Suprapubic skin (tissue), 4 donors: ENCODE measurements around the gene EPHB4. TPM values are rescaled to one million over a fixed set of nuclear protein-coding genes. Genes with fewer than 3 reads are reported as not detected.
"Not testable (repeated sequence)": the region's sequence is repeated elsewhere in the genome, so short reads cannot be mapped to it uniquely, and the experiment has no call there.

Source experiments
- DNase-seq, 2 donors: peaks; one replicate each; pipeline ENCODE4 v3.0.0-alpha.2; 2019; ENCODE audit warnings: low spot score in 2 of 2
- H3K27ac ChIP-seq: fragments of 200-600 bp; sonication (generic); one replicate; pipeline ENCODE4 v1.5.1; 2019
- H3K27me3 ChIP-seq: fragments of 200-600 bp; sonication (generic); one replicate; pipeline ENCODE4 v1.5.1; 2019
- H3K36me3 ChIP-seq: fragments of 200-600 bp; sonication (generic); one replicate; pipeline ENCODE4 v1.5.1; 2019
- H3K4me1 ChIP-seq: fragments of 200-600 bp; sonication (generic); one replicate; pipeline ENCODE4 v1.5.1; 2019
- H3K4me3 ChIP-seq: fragments of 200-600 bp; sonication (generic); one replicate; pipeline ENCODE4 v1.5.1; 2019; ENCODE audit warnings: mild to moderate bottlenecking
- H3K9me3 ChIP-seq: fragments of 200-600 bp; sonication (generic); one replicate; pipeline ENCODE4 v1.5.1; 2019
- EP300 ChIP-seq: sonication (generic); formaldehyde crosslinking; IDR thresholded peaks from one replicate; pipeline ENCODE4 v1.6.1; 2017; ENCODE audit warnings: antibody characterized with exemption
- POLR2A ChIP-seq, 2 donors: fragments of 450-650 bp; IDR thresholded peaks; one replicate each; pipeline ENCODE4 v1.6.1; 2017; ENCODE audit warnings: antibody characterized with exemption in 2 of 2, mild to moderate bottlenecking in 2 of 2, moderate library complexity in 2 of 2
- POLR2AphosphoS5 ChIP-seq, 3 donors: sonication (generic); formaldehyde crosslinking; IDR thresholded peaks; one replicate each; pipeline ENCODE4 v1.6.1; 2017; ENCODE audit warnings: antibody characterized with exemption in 3 of 3
- whole genome bisulfite sequencing: methylation state at CpG from one replicate; pipeline ENCODE4 v1.1.5; 2018; 5-methylcytosine and 5-hydroxymethylcytosine counted together
- total RNA-seq, 4 donors: library from RNA; depleted of rRNA; stranded (reverse); fragments of >200 nt; gene quantifications; one replicate each; pipeline ENCODE4 v1.1.0, GENCODE V29; 2016
- TF ChIP-seq, protein P1 (sequence below), 2 donors: fragments of 200-600 bp in 1 of 2; fragments of 450-650 bp in 1 of 2; sonication (generic) in 1 of 2; IDR thresholded peaks; one replicate each; pipeline ENCODE4 v1.5.1; 2016 to 2019; ENCODE audit warnings: antibody characterized with exemption in 2 of 2, mild to moderate bottlenecking in 1 of 2, moderate library complexity in 1 of 2

The EPHB4 gene
- total RNA-seq, 4 donors from 2014 or later: 58.1 to 84.6 (median 81.6) TPM

DNA sequence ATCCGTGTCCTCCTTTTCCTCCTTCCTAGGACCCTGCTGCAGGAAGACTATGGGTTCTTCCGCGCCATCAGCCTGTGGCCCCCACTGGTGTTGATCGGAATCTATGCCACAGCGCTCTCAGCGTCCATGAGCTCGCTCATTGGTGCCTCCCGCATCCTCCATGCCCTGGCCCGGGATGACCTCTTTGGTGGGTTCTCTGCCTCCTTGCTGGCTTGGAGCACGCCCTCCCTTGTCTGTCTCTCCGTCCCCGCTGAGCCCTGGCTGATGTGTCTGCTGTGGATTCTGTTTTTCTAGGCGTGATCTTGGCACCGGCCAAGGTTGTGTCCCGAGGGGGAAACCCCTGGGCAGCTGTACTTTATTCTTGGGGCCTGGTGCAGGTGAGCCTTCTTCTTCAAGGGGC lies 32.5 kb upstream of the EPHB4 start:
- Histone ChIP-seq H3K27ac (no peak overlapping the region), H3K9me3 (no peaks in the 10 kb centered on the region), H3K36me3 (peaks cover 56% of the 10 kb centered on the region), H3K27me3 (no peaks in the 10 kb centered on the region), H3K4me3 (no peak overlapping the region), H3K4me1 (no peaks in the 10 kb centered on the region)
- WGBS: 87% methylated on average over 15 of the region's 15 CpGs
- TF ChIP-seq, protein P1, sequence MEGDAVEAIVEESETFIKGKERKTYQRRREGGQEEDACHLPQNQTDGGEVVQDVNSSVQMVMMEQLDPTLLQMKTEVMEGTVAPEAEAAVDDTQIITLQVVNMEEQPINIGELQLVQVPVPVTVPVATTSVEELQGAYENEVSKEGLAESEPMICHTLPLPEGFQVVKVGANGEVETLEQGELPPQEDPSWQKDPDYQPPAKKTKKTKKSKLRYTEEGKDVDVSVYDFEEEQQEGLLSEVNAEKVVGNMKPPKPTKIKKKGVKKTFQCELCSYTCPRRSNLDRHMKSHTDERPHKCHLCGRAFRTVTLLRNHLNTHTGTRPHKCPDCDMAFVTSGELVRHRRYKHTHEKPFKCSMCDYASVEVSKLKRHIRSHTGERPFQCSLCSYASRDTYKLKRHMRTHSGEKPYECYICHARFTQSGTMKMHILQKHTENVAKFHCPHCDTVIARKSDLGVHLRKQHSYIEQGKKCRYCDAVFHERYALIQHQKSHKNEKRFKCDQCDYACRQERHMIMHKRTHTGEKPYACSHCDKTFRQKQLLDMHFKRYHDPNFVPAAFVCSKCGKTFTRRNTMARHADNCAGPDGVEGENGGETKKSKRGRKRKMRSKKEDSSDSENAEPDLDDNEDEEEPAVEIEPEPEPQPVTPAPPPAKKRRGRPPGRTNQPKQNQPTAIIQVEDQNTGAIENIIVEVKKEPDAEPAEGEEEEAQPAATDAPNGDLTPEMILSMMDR (IDR thresholded peaks at IDR 0.05): no peak
- TF ChIP-seq POLR2A (IDR thresholded peaks at IDR 0.05): no peak
- no peak for TF ChIP-seq POLR2AphosphoS5 (IDR thresholded peaks at IDR 0.05)
- no peak for TF ChIP-seq EP300
- no peak for DNase-seq

DNA sequence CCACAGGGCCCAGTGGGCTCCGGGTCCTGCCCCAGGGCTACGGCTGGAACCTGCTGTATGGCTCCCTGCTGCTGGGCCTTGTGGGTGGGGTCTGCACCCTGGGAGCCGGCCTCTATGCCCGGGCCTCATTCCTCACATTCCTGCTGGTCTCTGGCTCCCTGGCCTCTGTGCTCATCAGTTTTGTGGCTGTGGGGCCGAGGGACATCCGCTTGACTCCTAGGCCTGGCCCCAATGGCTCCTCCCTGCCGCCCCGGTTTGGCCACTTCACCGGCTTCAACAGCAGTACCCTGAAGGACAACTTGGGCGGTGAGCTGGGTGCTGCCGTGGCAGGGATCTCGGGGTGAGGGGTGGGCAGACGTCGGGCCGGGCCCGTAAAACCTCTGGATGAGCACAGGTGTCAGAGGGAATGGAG lies 29.6 kb upstream of the EPHB4 start:
- Histone ChIP-seq H3K36me3 (peaks cover 46% of the 10 kb centered on the region), H3K27me3 (no peaks in the 10 kb centered on the region), H3K4me3 (no peak overlapping the region), H3K4me1 (peaks cover 23% of the 10 kb centered on the region), H3K27ac (no peak overlapping the region), H3K9me3 (no peaks in the 10 kb centered on the region)
- 94% methylated on average over 7 of the region's 16 CpGs for WGBS
- no peak for TF ChIP-seq POLR2A (IDR thresholded peaks at IDR 0.05)
- TF ChIP-seq POLR2AphosphoS5 (IDR thresholded peaks at IDR 0.05): no peak
- DNase-seq: no peak

DNA sequence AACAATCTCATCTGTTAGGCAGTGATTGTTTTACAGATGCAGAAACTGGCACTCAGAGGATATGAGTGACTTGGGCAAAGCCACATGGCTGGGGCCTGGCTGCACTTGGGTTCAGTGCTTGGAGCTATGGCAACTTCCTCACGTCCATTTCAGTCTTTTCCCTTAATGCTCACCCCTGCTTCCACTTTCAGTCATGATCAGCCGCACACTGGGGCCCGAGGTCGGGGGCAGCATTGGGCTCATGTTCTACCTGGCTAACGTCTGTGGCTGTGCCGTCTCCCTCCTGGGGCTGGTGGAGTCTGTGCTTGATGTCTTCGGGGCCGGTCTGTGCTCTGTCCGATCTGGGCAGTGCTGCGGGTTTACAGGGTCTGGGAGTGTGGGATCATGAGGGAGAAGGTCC lies 28.2 kb upstream of the EPHB4 start:
- H3K4me1 ChIP-seq: peaks cover 26% of the 10 kb centered on the region
- H3K4me3 ChIP-seq: no peak overlapping the region
- H3K9me3 ChIP-seq: no peaks in the 10 kb centered on the region
- TF ChIP-seq POLR2A (IDR thresholded peaks at IDR 0.05) (no peak), EP300 (no peak), POLR2AphosphoS5 (IDR thresholded peaks at IDR 0.05) (no peak)
- TF ChIP-seq, protein P1 (IDR thresholded peaks at IDR 0.05): no peak
- WGBS: 92% methylated on average over 9 of the region's 10 CpGs
- no peaks in the 10 kb centered on the region for H3K27me3 ChIP-seq
- H3K36me3 ChIP-seq: peaks cover 34% of the 10 kb centered on the region
- H3K27ac ChIP-seq: no peak overlapping the region
- no peak for DNase-seq

DNA sequence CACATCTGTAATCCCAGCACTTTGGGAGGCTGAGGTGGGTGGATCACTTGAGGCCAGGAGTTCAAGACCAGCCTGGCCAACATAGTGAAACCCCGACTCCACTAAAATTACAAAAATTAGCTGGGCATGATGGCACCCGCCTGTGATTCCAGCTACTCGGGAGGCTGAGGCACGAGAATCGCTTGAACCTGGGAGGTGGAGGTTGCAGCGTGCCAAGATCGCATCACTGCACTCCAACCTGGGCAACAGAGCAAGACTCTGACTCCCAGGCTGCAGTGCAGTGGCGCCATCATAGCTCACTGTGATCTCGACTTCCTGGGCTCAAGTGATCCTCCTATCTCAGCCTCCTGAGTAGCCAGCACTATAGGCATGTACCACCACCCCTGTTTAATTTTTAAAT lies 27.6 kb upstream of the EPHB4 start:
- not testable (repeated sequence) for H3K27ac ChIP-seq, H3K27me3 ChIP-seq, H3K9me3 ChIP-seq, H3K4me3 ChIP-seq, DNase-seq
- Histone ChIP-seq H3K4me1 (peaks cover 26% of the 10 kb centered on the region), H3K36me3 (peaks cover 28% of the 10 kb centered on the region)
- WGBS: 95% methylated on average over 7 of the region's 9 CpGs

DNA sequence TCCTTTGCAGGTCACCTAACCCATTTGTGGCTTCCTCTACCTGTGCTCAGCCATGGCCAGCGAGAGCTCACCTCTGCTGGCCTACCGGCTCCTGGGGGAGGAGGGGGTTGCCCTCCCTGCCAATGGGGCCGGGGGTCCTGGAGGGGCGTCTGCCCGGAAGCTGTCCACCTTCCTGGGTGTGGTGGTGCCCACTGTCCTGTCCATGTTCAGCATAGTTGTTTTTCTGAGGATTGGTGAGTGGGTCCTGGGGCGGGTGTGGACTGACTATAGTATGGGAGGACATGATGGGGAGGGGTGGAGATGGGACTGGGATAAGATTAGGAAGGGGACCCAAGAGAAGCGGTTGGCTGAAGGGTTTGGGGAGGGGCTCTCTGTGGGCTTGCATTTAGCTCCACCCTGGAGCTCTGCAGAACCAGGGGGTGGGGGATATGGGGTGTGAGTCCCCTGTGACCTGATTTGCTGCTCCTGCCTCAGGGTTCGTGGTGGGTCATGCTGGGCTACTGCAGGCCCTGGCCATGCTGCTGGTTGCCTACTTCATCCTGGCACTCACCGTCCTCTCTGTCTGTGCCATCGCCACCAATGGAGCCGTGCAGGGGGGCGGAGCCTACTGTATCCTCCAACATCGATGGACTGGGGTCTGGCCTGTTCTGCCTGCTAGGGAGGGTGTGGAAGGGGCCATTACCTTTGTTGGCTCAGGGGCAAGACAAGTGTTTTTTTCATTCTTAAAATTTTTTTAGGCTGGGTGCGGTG lies 27.0 kb upstream of the EPHB4 start:
- Histone ChIP-seq H3K36me3 (peaks cover 22% of the 10 kb centered on the region), H3K9me3 (no peaks in the 10 kb centered on the region), H3K27me3 (no peaks in the 10 kb centered on the region), H3K4me3 (no peak overlapping the region), H3K4me1 (peaks cover 26% of the 10 kb centered on the region), H3K27ac (no peak overlapping the region)
- no peak for DNase-seq
- TF ChIP-seq EP300 (no peak), POLR2AphosphoS5 (IDR thresholded peaks at IDR 0.05) (no peak), POLR2A (IDR thresholded peaks at IDR 0.05) (no peak)
- TF ChIP-seq, protein P1 (IDR thresholded peaks at IDR 0.05): no peak
- 95% methylated on average over 4 of the region's 14 CpGs for WGBS

DNA sequence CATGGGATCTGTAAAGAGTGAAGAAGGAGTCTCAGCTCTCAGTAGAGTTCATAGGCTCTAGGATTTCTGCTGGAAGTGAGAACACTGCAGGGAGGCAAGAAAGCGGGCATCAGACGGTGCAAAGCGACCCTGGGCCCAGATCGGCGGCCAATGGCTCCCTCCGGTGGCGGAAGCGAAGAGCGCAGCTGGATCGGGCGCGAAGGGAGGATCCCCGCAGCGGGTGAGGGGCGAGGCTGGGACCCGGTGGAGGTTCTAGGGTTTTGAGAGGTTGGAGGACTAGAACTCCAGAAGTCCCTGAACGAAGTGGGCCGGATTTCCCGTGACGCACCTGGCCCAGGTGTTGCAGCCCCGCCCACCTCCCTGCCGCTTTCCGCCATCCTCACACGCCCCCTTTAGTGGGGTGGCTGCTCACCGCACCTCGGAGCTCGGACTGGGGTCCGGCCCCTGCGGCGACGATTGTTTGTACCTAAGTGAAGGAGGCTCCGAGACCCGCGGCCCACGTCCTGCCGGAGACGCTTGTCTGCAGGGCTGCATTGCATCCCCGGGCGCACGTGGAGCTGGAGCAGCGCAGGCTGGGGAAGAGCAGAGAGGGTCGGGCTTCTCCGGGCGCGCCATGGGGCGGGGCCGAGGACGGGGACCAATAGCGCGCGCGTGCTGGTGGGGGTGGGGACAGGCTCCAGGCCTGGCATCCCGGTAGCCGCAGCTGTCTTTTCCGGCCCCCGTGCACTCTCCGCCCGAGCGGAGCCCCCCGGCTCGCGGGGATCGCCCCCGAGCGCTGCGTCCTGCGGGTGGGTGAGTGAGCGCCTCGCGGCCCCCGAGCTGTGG lies 24.9 kb upstream of the EPHB4 start, which contains the start of gene SLC12A9:
TSS of gene SLC12A9 (plus strand) at position 666 of the 825 bp plus-strand sequence. CDS start 1,485 bp downstream, outside the sequence.
- H3K27ac ChIP-seq: peak within 1 kb of the TSS; percentile 59
- H3K27me3 ChIP-seq: no peaks in the 10 kb centered on the region
- H3K4me3 ChIP-seq: peak within 1 kb of the TSS; percentile 65
- H3K4me1 ChIP-seq: peaks cover 26% of the 10 kb centered on the region
- H3K9me3 ChIP-seq: no peaks in the 10 kb centered on the region
- DNase-seq: peak; percentile 93 to 95
- 0% methylated on average over 4 of the region's 71 CpGs for whole genome bisulfite sequencing
- H3K36me3 ChIP-seq: peaks cover 19% of the 10 kb centered on the region
- TF ChIP-seq, protein P1 (IDR thresholded peaks at IDR 0.05): peak; percentile 78 to 91
- TF ChIP-seq POLR2AphosphoS5 (IDR thresholded peaks at IDR 0.05) (peak in 1 of 3 donors; percentile 29), EP300 (no peak)
